Mononuclear cell (primary cell): ENCODE data around the gene PUDP. TPM values are rescaled to one million over a fixed set of nuclear protein-coding genes. Genes with fewer than 3 reads are reported as not detected.

Experiments
- H3K27me3 ChIP-seq: 2 replicates; pipeline ENCODE4 v1.6.0; 2011; ENCODE audit warnings: low read length, control low read depth; ENCODE audit not compliant: insufficient read depth
- H3K4me1 ChIP-seq: 2 replicates; pipeline ENCODE4 v1.5.1; 2011; ENCODE audit warnings: mild to moderate bottlenecking, low read length, control low read depth; ENCODE audit not compliant: insufficient read depth
- H3K4me3 ChIP-seq: 2 replicates; pipeline ENCODE4 v1.5.1; 2011; ENCODE audit warnings: mild to moderate bottlenecking, low read length, moderate library complexity
- H3K9me3 ChIP-seq: 2 replicates; pipeline ENCODE4 v1.5.1; 2011; ENCODE audit warnings: low read depth, mild to moderate bottlenecking, control low read depth, low read length
- total RNA-seq: library from RNA; depleted of rRNA; stranded (reverse); fragments of >200 nt; gene quantifications from one replicate; pipeline ENCODE4 v1.2.3, GENCODE V29; 2012

The PUDP gene
- total RNA-seq, 1 donor = 3.6 TPM

DNA sequence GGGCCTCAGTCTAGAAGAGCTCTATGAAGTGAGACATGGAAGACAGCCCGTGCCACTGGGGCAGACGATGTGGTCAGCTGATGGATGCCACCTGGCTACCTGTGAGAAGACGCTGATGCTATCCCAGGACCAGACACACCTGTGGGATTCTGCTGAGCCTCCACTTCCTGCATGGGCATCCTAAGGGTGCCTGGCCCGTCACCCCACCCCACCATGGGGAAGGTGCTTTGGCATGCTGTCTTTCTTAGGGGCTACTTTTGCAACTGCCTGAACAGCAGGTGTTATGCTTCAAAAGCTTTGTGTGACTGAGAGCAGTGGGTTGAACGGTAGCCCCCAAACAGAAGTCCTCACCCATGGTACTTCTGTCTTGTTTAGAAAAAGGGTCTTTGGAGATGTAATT is 65.4 kb downstream of the PUDP start:
- H3K4me1 ChIP-seq = peaks cover 48% of the 10 kb centered on the region
- no peaks in the 10 kb centered on the region for H3K9me3 ChIP-seq
- H3K27me3 ChIP-seq = no peaks in the 10 kb centered on the region
- no peak overlapping the region for H3K4me3 ChIP-seq

DNA sequence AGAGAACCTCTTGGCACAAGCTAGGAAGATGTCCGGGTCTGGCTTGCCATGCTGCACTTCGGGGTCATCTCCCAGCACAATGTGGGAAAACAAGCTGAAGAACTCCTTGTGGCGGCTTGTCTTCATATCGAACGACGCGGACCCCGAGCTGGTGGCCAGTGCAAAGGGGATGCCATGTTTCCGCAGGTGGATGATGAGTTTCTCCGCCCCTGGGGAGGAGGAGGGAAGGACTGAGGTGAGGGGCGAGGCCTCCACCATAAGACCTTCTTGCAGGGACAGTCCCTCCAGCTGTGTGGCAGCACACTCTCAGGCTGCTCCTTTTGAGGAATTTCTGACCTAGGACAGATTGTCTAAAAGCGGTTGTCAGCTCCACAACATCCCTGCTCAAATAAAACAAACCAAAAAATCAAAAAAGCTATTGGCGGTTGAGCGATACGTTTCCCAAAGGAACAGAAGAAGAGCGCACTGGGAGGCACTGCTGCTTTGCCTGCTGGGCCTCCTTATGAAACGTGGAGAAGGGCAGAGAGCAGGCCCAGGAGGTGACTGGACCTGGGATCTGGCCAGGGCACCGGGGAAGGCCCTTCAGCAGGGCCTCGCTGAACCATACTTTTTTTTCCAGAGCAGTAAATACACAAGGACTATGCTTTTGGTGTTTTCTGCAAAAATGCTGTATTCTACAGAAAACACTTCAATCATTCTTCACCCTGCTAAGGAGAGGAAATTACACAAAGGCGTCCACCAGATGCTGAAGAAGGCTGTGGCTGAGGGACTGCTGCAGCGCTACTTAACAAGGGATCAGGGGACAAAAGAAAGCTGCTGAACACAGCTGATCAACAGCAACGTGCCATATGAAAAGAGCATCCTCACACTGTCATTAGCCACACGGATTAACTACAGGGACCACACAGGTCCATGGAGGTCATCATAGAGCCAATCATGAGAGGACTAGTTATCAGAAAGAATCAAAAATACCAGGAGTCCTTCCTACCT is 70.4 kb downstream of the PUDP start:
- Histone ChIP-seq H3K27me3 (no peaks in the 10 kb centered on the region), H3K9me3 (no peaks in the 10 kb centered on the region), H3K4me1 (peaks cover 5% of the 10 kb centered on the region), H3K4me3 (no peak overlapping the region)

DNA sequence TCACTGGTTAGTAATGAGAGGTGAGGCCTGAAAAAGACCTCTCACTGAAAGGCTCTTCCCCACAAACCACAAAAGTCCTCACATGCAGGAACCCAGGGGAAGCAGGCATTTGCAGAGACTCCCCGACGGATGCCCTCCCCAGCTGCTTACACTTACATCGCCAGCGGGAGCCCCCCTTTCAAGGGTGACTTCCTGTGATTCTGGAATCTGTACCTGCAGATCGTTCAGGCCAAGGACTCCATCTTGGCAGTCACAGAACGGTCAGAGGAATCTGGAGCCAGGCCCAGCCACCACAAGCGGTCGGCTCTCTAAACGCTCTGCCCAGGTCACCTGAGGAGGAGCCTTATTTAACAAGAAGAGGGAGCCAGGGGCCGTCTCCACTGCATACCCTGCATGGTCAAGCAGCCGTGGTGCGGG is 71.7 kb downstream of the PUDP start:
- Histone ChIP-seq H3K9me3 (no peaks in the 10 kb centered on the region), H3K4me3 (no peak overlapping the region), H3K27me3 (no peaks in the 10 kb centered on the region), H3K4me1 (no peaks in the 10 kb centered on the region)

DNA sequence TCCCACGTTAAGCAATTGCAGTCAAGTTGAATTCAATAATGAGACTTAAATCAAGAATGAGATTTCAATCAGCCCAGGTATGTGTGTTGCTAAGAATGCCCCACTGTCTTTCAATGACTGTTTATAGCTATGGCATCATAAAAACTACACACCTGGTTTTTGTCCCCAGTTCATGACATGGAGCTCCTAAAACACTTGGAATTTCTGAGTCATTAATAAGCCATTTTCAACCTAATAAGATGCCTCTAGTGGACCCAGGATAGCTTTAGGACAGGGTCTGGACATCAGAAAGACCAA is 73.1 kb downstream of the PUDP start:
- Histone ChIP-seq H3K4me3 (no peak overlapping the region), H3K9me3 (no peaks in the 10 kb centered on the region), H3K27me3 (no peaks in the 10 kb centered on the region), H3K4me1 (no peaks in the 10 kb centered on the region)

DNA sequence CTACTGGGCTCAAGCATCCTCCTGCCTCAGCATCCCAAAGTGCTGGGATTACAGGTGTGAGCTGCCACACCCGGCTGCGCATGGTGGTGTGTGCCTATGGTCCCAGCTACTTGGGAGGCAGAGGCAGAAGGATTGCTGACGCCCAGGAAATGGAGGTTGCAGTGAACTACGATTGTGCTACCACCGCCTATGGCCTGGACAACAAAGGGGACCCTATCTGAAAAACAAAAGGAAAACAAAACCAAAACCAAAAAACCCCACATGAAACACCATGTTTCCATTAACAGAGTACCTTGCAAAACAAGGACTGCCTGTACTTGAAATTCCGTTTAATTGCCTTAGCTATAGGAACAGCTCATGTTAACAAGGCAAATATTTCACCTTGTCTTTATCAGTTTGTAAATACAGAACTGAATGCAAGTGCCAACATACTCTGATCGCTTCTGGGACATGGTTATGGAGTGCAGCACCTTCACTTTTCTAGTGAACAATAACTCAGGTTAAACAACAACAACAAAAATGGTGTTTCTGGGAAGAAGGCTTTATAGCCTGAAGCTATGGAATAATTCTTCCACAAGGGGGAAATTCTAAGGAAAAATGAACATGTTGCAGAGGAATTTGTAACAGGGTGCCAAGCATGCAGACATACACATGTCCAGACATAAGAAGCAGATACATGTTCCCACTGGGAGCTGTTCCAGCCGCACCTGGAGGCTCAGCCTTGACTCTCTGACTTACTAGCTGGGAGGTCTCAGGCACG is 73.6 kb downstream of the PUDP start:
- Histone ChIP-seq H3K4me1 (peaks cover 1% of the 10 kb centered on the region), H3K9me3 (no peaks in the 10 kb centered on the region), H3K4me3 (no peak overlapping the region), H3K27me3 (no peaks in the 10 kb centered on the region)

DNA sequence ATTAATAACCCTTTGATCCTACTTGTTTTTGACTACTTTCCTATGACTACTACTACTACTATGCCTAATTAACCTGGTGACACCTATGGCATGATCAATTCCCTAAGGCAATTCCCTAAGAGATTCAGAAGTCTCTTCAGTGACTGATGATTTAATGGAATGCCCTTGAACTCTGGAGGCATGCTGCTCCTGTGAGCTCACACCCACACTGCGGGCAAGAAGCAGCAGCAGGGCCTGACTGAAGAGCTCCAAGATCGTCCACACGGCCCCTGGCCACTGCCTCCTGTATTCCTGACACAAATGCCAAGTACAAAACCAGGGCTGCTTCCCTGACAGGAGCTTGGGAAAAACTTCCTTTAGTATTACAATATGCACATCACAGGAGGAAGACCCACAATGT is 74.6 kb downstream of the PUDP start:
- H3K27me3 ChIP-seq = no peaks in the 10 kb centered on the region
- H3K9me3 ChIP-seq = no peaks in the 10 kb centered on the region
- H3K4me1 ChIP-seq = peaks cover 6% of the 10 kb centered on the region
- no peak overlapping the region for H3K4me3 ChIP-seq

DNA sequence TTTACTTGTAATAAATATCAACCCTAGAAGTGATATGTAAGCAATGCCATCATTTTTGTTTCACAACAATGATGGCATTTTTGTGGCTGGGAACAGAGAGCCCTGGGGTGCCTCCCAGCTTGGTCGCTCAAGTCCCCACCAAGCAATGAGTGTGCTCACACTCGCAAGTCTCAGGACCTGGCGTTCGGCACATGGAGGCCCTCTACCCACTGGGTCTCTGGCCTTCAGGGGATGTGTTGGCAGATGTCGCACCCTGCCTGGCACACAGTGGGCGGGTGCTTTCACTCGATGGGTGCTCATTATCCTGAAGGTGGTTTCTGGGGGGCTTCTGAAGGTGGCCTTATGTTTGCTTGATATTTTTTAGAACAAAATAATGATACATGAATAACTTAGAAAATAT is 75.1 kb downstream of the PUDP start:
- no peak overlapping the region for H3K4me3 ChIP-seq
- no peaks in the 10 kb centered on the region for H3K27me3 ChIP-seq
- H3K4me1 ChIP-seq = peaks cover 6% of the 10 kb centered on the region
- H3K9me3 ChIP-seq = no peaks in the 10 kb centered on the region

DNA sequence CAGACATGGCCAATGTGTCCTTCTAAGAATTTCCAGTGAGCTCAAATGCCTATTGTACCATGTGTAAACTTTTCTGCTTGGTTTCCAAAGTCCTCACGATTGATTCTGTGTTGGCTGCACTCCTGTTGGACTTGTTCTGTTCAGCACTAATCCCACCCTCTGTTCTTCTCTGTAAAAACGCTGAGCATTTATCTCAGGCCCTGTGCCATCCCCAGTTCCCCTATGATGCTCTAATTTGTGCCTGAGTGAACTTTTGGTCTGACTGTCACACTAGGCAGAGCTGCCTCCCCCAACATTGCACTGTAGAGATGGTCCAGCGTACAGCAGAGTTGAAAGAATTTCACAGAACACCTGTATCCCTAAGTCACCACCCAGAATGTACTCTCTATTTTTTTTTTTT is 76.6 kb downstream of the PUDP start:
- Histone ChIP-seq H3K4me1 (peaks cover 6% of the 10 kb centered on the region), H3K27me3 (no peaks in the 10 kb centered on the region), H3K4me3 (no peak overlapping the region), H3K9me3 (no peaks in the 10 kb centered on the region)

DNA sequence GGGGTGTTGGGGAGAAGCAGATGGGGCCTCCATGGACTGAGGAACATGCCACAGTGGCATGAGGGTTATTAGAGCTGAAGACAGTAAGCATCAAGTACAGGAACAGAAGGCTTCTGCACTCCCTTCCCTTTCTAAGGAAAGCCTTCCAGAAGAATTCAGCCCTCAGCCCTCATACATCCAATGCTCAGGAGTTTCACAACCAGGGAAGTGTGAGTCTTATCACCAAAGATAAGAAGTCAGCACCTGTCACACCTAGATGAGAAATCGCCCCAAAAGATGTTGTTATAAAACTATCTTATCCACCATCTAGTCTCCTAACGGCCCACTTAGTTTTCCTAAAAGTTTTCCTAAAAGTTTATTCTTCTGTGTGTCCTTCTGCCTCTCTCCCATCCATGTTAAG is 78.4 kb downstream of the PUDP start:
- no peak overlapping the region for H3K4me3 ChIP-seq
- H3K4me1 ChIP-seq = peaks cover 6% of the 10 kb centered on the region
- H3K27me3 ChIP-seq = no peaks in the 10 kb centered on the region

DNA sequence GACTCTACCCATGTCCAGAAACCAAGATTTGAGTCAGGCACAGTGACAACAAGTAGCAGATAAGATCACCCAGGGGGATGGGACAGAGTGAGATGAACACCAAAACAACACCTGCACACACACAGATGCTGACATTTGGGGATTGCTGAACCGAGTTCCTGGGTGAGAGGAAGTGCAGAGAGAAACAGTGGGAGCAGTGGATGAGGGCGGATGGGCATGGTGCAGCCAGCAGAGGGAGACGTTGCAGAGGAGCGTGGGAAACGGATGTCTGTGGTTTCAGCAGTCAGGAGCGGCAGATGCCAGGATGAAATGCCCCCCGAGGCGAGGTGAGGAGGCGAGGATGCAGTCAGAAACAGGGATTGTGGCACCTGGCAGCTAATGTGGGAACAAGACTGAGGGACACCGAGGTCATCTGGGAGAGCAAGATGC is 79.0 kb downstream of the PUDP start:
- no peak overlapping the region for H3K4me3 ChIP-seq
- no peaks in the 10 kb centered on the region for H3K9me3 ChIP-seq
- peaks cover 6% of the 10 kb centered on the region for H3K4me1 ChIP-seq
- H3K27me3 ChIP-seq = no peaks in the 10 kb centered on the region

More for the DNA sequence above, 78.4 kb downstream of the PUDP start:
- H3K9me3 ChIP-seq = no peaks in the 10 kb centered on the region

DNA sequence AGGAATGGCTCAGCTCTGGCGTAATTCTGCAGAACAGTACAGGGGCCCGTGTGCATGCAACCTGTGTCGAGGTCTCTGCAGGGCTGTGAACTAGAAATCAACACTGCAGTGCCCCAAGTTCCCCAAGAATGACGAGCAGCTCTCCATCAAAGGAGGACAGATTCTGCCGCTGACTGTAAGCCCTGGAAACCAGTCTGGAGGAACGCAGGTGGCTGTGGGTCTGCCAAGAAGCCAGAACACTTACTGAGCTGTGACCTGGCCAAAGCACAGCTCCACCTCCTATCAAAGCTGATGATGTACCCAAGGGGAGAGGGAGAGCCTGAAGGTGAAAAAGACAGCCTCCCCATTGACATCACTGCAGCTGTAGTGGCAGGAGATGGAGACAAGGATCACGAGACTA is 80.7 kb downstream of the PUDP start:
- H3K4me3 ChIP-seq = no peak overlapping the region
- H3K4me1 ChIP-seq = peaks cover 6% of the 10 kb centered on the region
- no peaks in the 10 kb centered on the region for H3K27me3 ChIP-seq
- H3K9me3 ChIP-seq = no peaks in the 10 kb centered on the region

DNA sequence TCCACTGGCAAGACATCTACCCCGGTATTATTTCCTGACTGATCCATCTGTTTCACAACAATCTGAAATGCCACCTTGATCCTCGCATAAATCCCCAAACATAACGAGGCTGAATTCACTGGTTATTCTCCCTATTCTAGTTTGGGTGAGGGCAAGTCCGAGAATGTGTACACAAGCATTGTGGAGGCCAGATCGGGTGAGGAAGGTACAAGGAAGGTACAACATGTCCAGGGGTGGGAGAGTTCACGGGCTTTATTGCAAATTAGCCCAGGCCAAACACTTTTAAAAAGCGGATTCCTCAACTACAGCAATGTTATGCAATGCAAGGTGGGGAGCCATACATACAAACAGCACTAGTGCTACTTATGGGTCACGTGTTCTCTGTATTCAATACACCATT is 82.5 kb downstream of the PUDP start:
- H3K4me1 ChIP-seq = peaks cover 6% of the 10 kb centered on the region
- H3K4me3 ChIP-seq = no peak overlapping the region
- H3K9me3 ChIP-seq = no peaks in the 10 kb centered on the region

DNA sequence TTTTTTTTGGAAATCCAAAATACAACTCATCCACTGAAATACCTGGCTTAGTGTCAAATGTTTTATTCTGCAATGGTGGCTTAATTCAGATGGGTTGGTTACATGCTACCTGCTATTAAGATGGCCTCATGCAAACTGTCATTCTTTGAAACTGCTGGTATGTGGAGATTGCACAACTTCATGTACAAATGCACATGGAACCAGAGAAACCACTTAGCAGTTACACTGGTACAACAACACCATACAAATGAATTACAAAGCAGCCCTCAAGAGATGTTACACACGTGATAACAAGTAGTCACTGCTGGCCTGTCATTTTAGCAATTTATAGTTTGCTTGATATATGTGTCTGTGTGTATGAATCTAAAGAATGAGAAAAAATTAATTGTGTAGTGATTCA is 85.0 kb downstream of the PUDP start:
- Histone ChIP-seq H3K27me3 (no peaks in the 10 kb centered on the region), H3K4me1 (no peaks in the 10 kb centered on the region), H3K4me3 (no peak overlapping the region), H3K9me3 (no peaks in the 10 kb centered on the region)

More for the DNA sequence above, 82.5 kb downstream of the PUDP start:
- H3K27me3 ChIP-seq = no peaks in the 10 kb centered on the region

DNA sequence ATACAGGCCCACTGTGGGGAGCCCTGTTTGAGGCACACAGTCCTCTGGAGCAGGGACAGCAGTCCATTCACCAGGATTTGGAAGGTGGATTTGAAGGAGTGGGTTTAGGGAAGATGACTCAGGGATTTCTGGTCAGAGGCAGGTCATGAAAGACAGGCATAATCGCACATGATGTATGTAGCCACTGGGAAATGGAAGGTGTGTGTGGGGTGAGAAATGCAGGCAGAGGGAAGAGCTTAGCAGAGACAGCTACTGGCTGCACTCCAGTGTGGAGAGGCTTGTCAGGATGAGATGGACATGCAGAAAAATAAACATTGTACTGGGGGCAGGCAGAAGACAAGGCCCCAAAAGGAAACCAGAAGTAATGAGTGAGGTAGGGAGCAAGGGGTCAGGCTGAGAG is 85.7 kb downstream of the PUDP start:
- Histone ChIP-seq H3K9me3 (no peaks in the 10 kb centered on the region), H3K27me3 (no peaks in the 10 kb centered on the region), H3K4me3 (no peak overlapping the region), H3K4me1 (no peaks in the 10 kb centered on the region)

DNA sequence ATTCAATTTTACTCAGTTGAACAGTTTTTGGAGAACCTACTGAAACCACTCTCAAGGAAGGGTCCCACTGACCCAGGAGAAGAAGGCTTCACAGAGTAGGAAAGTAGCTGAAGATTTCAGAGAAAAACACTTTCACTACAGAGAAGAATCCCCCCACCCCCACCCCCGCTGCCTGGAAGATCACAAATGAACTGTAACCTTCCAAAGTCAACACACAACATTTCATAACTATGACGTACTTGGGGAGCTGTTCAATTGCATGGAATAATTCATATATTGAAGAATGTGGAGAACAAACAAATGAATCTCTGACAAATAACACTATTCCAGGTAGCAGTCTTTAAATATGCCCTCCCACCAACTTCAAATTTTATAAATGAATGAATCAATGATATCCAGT is 86.5 kb downstream of the PUDP start:
- Histone ChIP-seq H3K27me3 (no peaks in the 10 kb centered on the region), H3K4me3 (no peak overlapping the region), H3K4me1 (peaks cover 2% of the 10 kb centered on the region), H3K9me3 (no peaks in the 10 kb centered on the region)
